Mesenchymal stem cell (in vitro differentiated cells and primary cell): ENCODE results near the gene UBASH3B.
A peak's percentile ranks its signal among the peaks of the same experiment; 100 is the strongest.

Source experiments
- DNase-seq: peaks from one replicate; pipeline ENCODE4 v3.0.0-alpha.2; 2013
- H2AFZ ChIP-seq: one replicate; pipeline ENCODE4 v1.6.1; 2013; ENCODE audit warnings: low read depth, mild to moderate bottlenecking, control low read depth, inconsistent platforms, low read length, moderate library complexity
- H2AK5ac ChIP-seq: 2 replicates; pipeline ENCODE4 v1.6.1; 2013; ENCODE audit warnings: low read length, moderate library complexity, mild to moderate bottlenecking, inconsistent platforms; ENCODE audit not compliant: severe bottlenecking
- H2BK120ac ChIP-seq: one replicate; pipeline ENCODE4 v1.6.1; 2013; ENCODE audit warnings: low read depth, mild to moderate bottlenecking, inconsistent platforms, low read length, moderate library complexity
- H2BK12ac ChIP-seq, 2 experiments: one replicate each; pipeline ENCODE4 v1.6.1; 2013; ENCODE audit warnings: inconsistent platforms in 2 of 2, low read length in 2 of 2, mild to moderate bottlenecking in 2 of 2, moderate library complexity in 2 of 2, control low read depth in 1 of 2
- H2BK15ac ChIP-seq: one replicate; pipeline ENCODE4 v1.6.1; 2013; ENCODE audit warnings: mild to moderate bottlenecking, low read depth, inconsistent platforms; ENCODE audit not compliant: poor library complexity, severe bottlenecking
- H2BK5ac ChIP-seq: 2 replicates; pipeline ENCODE4 v1.6.1; 2013; ENCODE audit warnings: low read depth, mild to moderate bottlenecking, low read length, control low read depth, inconsistent platforms; ENCODE audit not compliant: poor library complexity, severe bottlenecking
- H3K14ac ChIP-seq, 2 experiments: one replicate each; pipeline ENCODE4 v1.6.1; 2013; ENCODE audit warnings: inconsistent platforms in 2 of 2, low read length in 2 of 2, control low read depth in 1 of 2, mild to moderate bottlenecking in 1 of 2, moderate library complexity in 1 of 2
- H3K18ac ChIP-seq, 2 experiments: one replicate each; pipeline ENCODE4 v1.6.1; 2013; ENCODE audit warnings: inconsistent platforms in 2 of 2, low read length in 2 of 2, control low read depth in 1 of 2, low read depth in 1 of 2, mild to moderate bottlenecking in 1 of 2
- H3K23ac ChIP-seq, 2 experiments: one replicate each; pipeline ENCODE4 v1.6.1; 2013; ENCODE audit warnings: inconsistent platforms in 2 of 2, low read length in 2 of 2, mild to moderate bottlenecking in 2 of 2, moderate library complexity in 2 of 2, control low read depth in 1 of 2
- H3K27ac ChIP-seq: 2 replicates; pipeline ENCODE4 v1.5.1; 2013; ENCODE audit warnings: mild to moderate bottlenecking, moderate library complexity, low read length, control low read depth, inconsistent platforms; ENCODE audit not compliant: poor library complexity, severe bottlenecking
- H3K27me3 ChIP-seq, 2 experiments: 2 replicates each; pipeline versions ENCODE4 v1.6.1 to v1.7.0; 2013; ENCODE audit warnings: low read length in 2 of 2, mild to moderate bottlenecking in 2 of 2, moderate library complexity in 2 of 2, control low read depth in 1 of 2, inconsistent platforms in 1 of 2; ENCODE audit not compliant: control insufficient read depth in 1 of 2, insufficient read depth in 1 of 2
- H3K36me3 ChIP-seq, 2 experiments: 2 replicates each; pipeline versions ENCODE4 v1.6.1 to v1.7.0; 2013; ENCODE audit warnings: low read length in 2 of 2, control low read depth in 1 of 2, inconsistent platforms in 1 of 2, low read depth in 1 of 2, mild to moderate bottlenecking in 1 of 2; ENCODE audit not compliant: insufficient read depth in 2 of 2, control insufficient read depth in 1 of 2
- H3K4ac ChIP-seq, 2 experiments: one replicate each; pipeline ENCODE4 v1.6.1; 2013; ENCODE audit warnings: inconsistent platforms in 2 of 2, low read length in 2 of 2, mild to moderate bottlenecking in 2 of 2, moderate library complexity in 2 of 2, control low read depth in 1 of 2, low read depth in 1 of 2
- H3K4me1 ChIP-seq: 2 replicates; pipeline ENCODE4 v1.6.1; 2013; ENCODE audit warnings: low read depth, low read length, control low read depth; ENCODE audit not compliant: control insufficient read depth, insufficient read depth
- H3K4me2 ChIP-seq: 2 replicates; pipeline ENCODE4 v1.6.1; 2013; ENCODE audit warnings: low read length, mild to moderate bottlenecking, inconsistent platforms; ENCODE audit not compliant: poor library complexity, severe bottlenecking
- H3K4me3 ChIP-seq, 2 experiments: 2 replicates each; pipeline versions ENCODE4 v1.5.1 to v1.7.0; 2013; ENCODE audit warnings: low read length in 2 of 2, mild to moderate bottlenecking in 2 of 2, control low read depth in 1 of 2, low read depth in 1 of 2; ENCODE audit not compliant: insufficient read depth in 1 of 2
- H3K79me1 ChIP-seq: replicated peaks from 2 replicates; pipeline ENCODE4 v1.6.1; 2013; ENCODE audit warnings: mild to moderate bottlenecking, control low read depth, low read length, inconsistent platforms; ENCODE audit not compliant: poor library complexity, severe bottlenecking
- H3K9ac ChIP-seq: 2 replicates; pipeline ENCODE4 v1.7.0; 2013; ENCODE audit warnings: mild to moderate bottlenecking, low read length, moderate library complexity
- H3K9me3 ChIP-seq: 2 replicates; pipeline ENCODE4 v1.7.0; 2013; ENCODE audit warnings: mild to moderate bottlenecking, low read length; ENCODE audit not compliant: control insufficient read depth
- H4K8ac ChIP-seq: one replicate; pipeline ENCODE4 v1.6.1; 2013; ENCODE audit warnings: inconsistent platforms, mild to moderate bottlenecking, low read length, moderate library complexity
- H4K91ac ChIP-seq: one replicate; pipeline ENCODE4 v1.6.1; 2013; ENCODE audit warnings: mild to moderate bottlenecking, low read length, inconsistent platforms
- WGBS: methylation state at CpG from one replicate; pipeline ENCODE4 v1.1.7; 2013; ENCODE audit warnings: mixed read lengths; 5-methylcytosine and 5-hydroxymethylcytosine counted together

Gene UBASH3B

GRCh38 chr11:122673701-122674100 is 18.2 kb downstream of the UBASH3B start:
- Histone ChIP-seq H2BK15ac (no peak overlapping the region), H3K27me3 (no peaks in the 10 kb centered on the region), H3K18ac (no peak overlapping the region), H3K14ac (no peak overlapping the region), H2BK120ac (no peak overlapping the region), H3K27ac (peak overlapping the region; percentile 43), H2BK12ac (no peak overlapping the region), H2AFZ (no peak overlapping the region), H3K36me3 (peaks cover 5 to 9% of the 10 kb centered on the region in 2 experiments), H3K9me3 (peaks cover 7% of the 10 kb centered on the region), H3K79me1 (no peaks in the 10 kb centered on the region), H3K4me1 (peaks cover 26% of the 10 kb centered on the region), H3K9ac (no peak overlapping the region), H3K4me3 (no peak overlapping the region), H4K8ac (no peak overlapping the region), H2BK5ac (no peak overlapping the region), H3K4ac (no peak overlapping the region), H2AK5ac (no peak overlapping the region), H4K91ac (no peak overlapping the region), H3K23ac (no peak overlapping the region), H3K4me2 (no peak overlapping the region)
- DNase-seq, result peak; percentile 49

GRCh38 chr11:122676638-122677037 is 21.1 kb downstream of the UBASH3B start:
- H3K9ac ChIP-seq, result no peak overlapping the region
- no peak overlapping the region for H3K4me2 ChIP-seq
- peaks cover 24% of the 10 kb centered on the region for H3K4me1 ChIP-seq
- H3K36me3 ChIP-seq, result peaks cover 0 to 6% of the 10 kb centered on the region in 2 experiments
- H2AFZ ChIP-seq, result no peak overlapping the region
- no peak overlapping the region for H2AK5ac ChIP-seq
- H2BK5ac ChIP-seq, result no peak overlapping the region
- H3K27me3 ChIP-seq, result no peaks in the 10 kb centered on the region
- no peak overlapping the region for H4K91ac ChIP-seq
- H3K27ac ChIP-seq, result no peak overlapping the region
- 100% methylated on average over 1 of the region's 4 CpGs for WGBS
- no peak overlapping the region for H2BK12ac ChIP-seq
- no peak overlapping the region for H2BK120ac ChIP-seq
- no peak overlapping the region for H2BK15ac ChIP-seq
- no peak overlapping the region for H3K14ac ChIP-seq
- H4K8ac ChIP-seq, result no peak overlapping the region
- no peaks in the 10 kb centered on the region for H3K9me3 ChIP-seq
- DNase-seq, result no peak
- no peak overlapping the region for H3K18ac ChIP-seq
- H3K4me3 ChIP-seq, result no peak overlapping the region
- no peak overlapping the region for H3K23ac ChIP-seq
- H3K79me1 ChIP-seq, result no peaks in the 10 kb centered on the region
- H3K4ac ChIP-seq, result no peak overlapping the region

GRCh38 chr11:122677256-122677655 is 21.7 kb downstream of the UBASH3B start:
- H2AK5ac ChIP-seq, result no peak overlapping the region
- H3K27me3 ChIP-seq, result no peaks in the 10 kb centered on the region
- H3K14ac ChIP-seq, result no peak overlapping the region
- H3K79me1 ChIP-seq, result no peaks in the 10 kb centered on the region
- no peaks in the 10 kb centered on the region for H3K9me3 ChIP-seq
- no peak overlapping the region for H4K8ac ChIP-seq
- H3K18ac ChIP-seq, result no peak overlapping the region
- H2BK15ac ChIP-seq, result no peak overlapping the region
- no peak overlapping the region for H3K4me2 ChIP-seq
- no peak for DNase-seq
- H2AFZ ChIP-seq, result no peak overlapping the region
- no peak overlapping the region for H2BK5ac ChIP-seq
- H3K4me1 ChIP-seq, result peaks cover 30% of the 10 kb centered on the region
- H3K23ac ChIP-seq, result no peak overlapping the region
- no peak overlapping the region for H2BK120ac ChIP-seq
- H3K36me3 ChIP-seq, result peaks cover 0 to 6% of the 10 kb centered on the region in 2 experiments
- H3K4ac ChIP-seq, result no peak overlapping the region
- no peak overlapping the region for H3K4me3 ChIP-seq
- H3K27ac ChIP-seq, result no peak overlapping the region
- no peak overlapping the region for H2BK12ac ChIP-seq
- WGBS, result 93% methylated on average over 6 of the region's 6 CpGs
- H3K9ac ChIP-seq, result no peak overlapping the region
- H4K91ac ChIP-seq, result no peak overlapping the region

GRCh38 chr11:122678406-122678805 is 22.9 kb downstream of the UBASH3B start:
- Histone ChIP-seq H3K79me1 (no peaks in the 10 kb centered on the region), H3K18ac (no peak overlapping the region), H2AK5ac (no peak overlapping the region), H3K9me3 (no peaks in the 10 kb centered on the region), H4K8ac (no peak overlapping the region), H3K36me3 (peaks cover 0 to 2% of the 10 kb centered on the region in 2 experiments), H3K4me3 (no peak overlapping the region), H3K4me2 (no peak overlapping the region), H2BK12ac (no peak overlapping the region), H3K4ac (no peak overlapping the region), H3K4me1 (peaks cover 24% of the 10 kb centered on the region), H3K27ac (no peak overlapping the region), H2BK15ac (no peak overlapping the region), H3K9ac (no peak overlapping the region), H3K27me3 (no peaks in the 10 kb centered on the region), H2BK120ac (no peak overlapping the region), H4K91ac (no peak overlapping the region), H3K14ac (no peak overlapping the region), H2AFZ (no peak overlapping the region), H3K23ac (no peak overlapping the region), H2BK5ac (no peak overlapping the region)
- no peak for DNase-seq
